Activated CD4-positive, alpha-beta T cell treated with anti-CD3 and anti-CD28 coated beads, Interleukin-2, amount 10 ng/mL, durations not matched to agents 7 days and 5 days (primary cell): ENCODE data around the gene USF1. TPM values are rescaled to one million over a fixed set of nuclear protein-coding genes. Genes with fewer than 3 reads are reported as not detected.
"Not testable (repeated sequence)": the region's sequence is repeated elsewhere in the genome, so short reads cannot be mapped to it uniquely, and the experiment has no call there.

Experiments
- CTCF ChIA-PET: fragments of 350-600 bp; sonication (Branson Sonifier 250); formaldehyde crosslinking; loops from one replicate; lab custom pipeline; 2021; ENCODE audit warnings: antibody characterized with exemption; lab: Charles Lee
- POLR2A ChIA-PET: fragments of 350-600 bp; sonication (Branson Sonifier 250); formaldehyde crosslinking; loops from one replicate; lab custom pipeline; 2021; ENCODE audit warnings: antibody characterized with exemption; lab: Charles Lee
- DNase-seq: peaks from one replicate; pipeline ENCODE4 v3.0.0-alpha.2; 2020
- H3K27ac Mint-ChIP-seq: one replicate; pipeline ENCODE4 v1.8.0; 2021; ENCODE audit warnings: mild to moderate bottlenecking, moderate library complexity, mixed read lengths
- H3K27me3 Mint-ChIP-seq: one replicate; pipeline ENCODE4 v1.8.0; 2021; ENCODE audit warnings: mixed read lengths
- H3K36me3 Mint-ChIP-seq: one replicate; pipeline ENCODE4 v1.8.0; 2021; ENCODE audit warnings: low read depth, mixed read lengths
- H3K4me1 Mint-ChIP-seq: one replicate; pipeline ENCODE4 v1.8.0; 2021; ENCODE audit warnings: mixed read lengths
- H3K4me3 Mint-ChIP-seq: one replicate; pipeline ENCODE4 v1.8.0; 2021; ENCODE audit warnings: mild to moderate bottlenecking, moderate library complexity, mixed read lengths
- H3K9me3 Mint-ChIP-seq: one replicate; pipeline ENCODE4 v1.8.0; 2021; ENCODE audit warnings: mixed read lengths
- total RNA-seq, 2 experiments: library from RNA; stranded (reverse); gene quantifications; one replicate each; pipeline ENCODE4 v1.2.3, GENCODE V29; 2021

USF1 gene
- total RNA-seq, 2 experiments from 2014 or later: 78.0 to 81.2 TPM

GRCh38 chr1:160992036-160992435 is 53.7 kb downstream of the USF1 start:
- not testable (repeated sequence) for H3K27ac Mint-ChIP-seq, H3K36me3 Mint-ChIP-seq, H3K27me3 Mint-ChIP-seq, H3K9me3 Mint-ChIP-seq, H3K4me1 Mint-ChIP-seq, H3K4me3 Mint-ChIP-seq, DNase-seq
- CTCF ChIA-PET: interaction anchor here (0.7 to 2.6 kb wide), 2 partner anchors 100 to 157 kb away, joined by 3 to 8 read pairs; no protein-coding TSS in a partner anchor
- POLR2A ChIA-PET: interaction anchor here (0.8 kb wide), 1 partner anchor 68 kb away, joined by 3 read pairs; no protein-coding TSS in a partner anchor

Other genes with a start within 250 kb of the USF1 start
- 10 to 100 TPM; 45.9 to 49.0 TPM for gene LY9, start 249.8 kb downstream of the USF1 start, total RNA-seq
- gene CD244, start 183.1 kb downstream of the USF1 start, total RNA-seq: 1 to 10 TPM; 1.8 to 2.1 TPM
- not detected for gene ITLN1, start 160.8 kb downstream of the USF1 start, total RNA-seq
- not detected for gene ITLN2, start 91.2 kb downstream of the USF1 start, total RNA-seq
- gene F11R, start 24.8 kb downstream of the USF1 start, total RNA-seq: 10 to 100 TPM; 14.1 to 15.6 TPM
- 10 to 100 TPM; 33.5 to 43.6 TPM for gene TSTD1, start 7.0 kb downstream of the USF1 start, total RNA-seq
- 100 to 1,000 TPM; 244 to 304 TPM for gene ARHGAP30, start 23.9 kb upstream of the USF1 start, total RNA-seq
- gene NECTIN4, start 43.6 kb upstream of the USF1 start, total RNA-seq: under 1 TPM in 1 of 2 experiments, not detected in 1; 0.15 TPM
- gene KLHDC9, start 52.4 kb upstream of the USF1 start, total RNA-seq: under 1 TPM in 1 of 2 experiments, not detected in 1; 0.30 TPM
- 10 to 100 TPM; 46.0 to 56.0 TPM for gene PFDN2, start 72.1 kb upstream of the USF1 start, total RNA-seq
- gene NIT1, start 72.1 kb upstream of the USF1 start, total RNA-seq: 10 to 100 TPM; 37.7 to 39.0 TPM
- 10 to 100 TPM; 39.8 to 43.1 TPM for gene DEDD, start 86.7 kb upstream of the USF1 start, total RNA-seq
- 100 to 1,000 TPM; 115 to 120 TPM for gene UFC1, start 108.0 kb upstream of the USF1 start, total RNA-seq
- gene USP21, start 113.5 kb upstream of the USF1 start, total RNA-seq: 10 to 100 TPM; 34.7 to 40.2 TPM
- 10 to 100 TPM; 33.6 to 40.7 TPM for gene PPOX, start 120.4 kb upstream of the USF1 start, total RNA-seq
- 10 to 100 TPM; 43.1 to 48.6 TPM for gene B4GALT3, start 131.5 kb upstream of the USF1 start, total RNA-seq
- 1 to 10 TPM in 1 of 2 experiments, under 1 TPM in 1; 0.31 to 1.3 TPM for gene ADAMTS4, start 153.1 kb upstream of the USF1 start, total RNA-seq
- 10 to 100 TPM; 74.2 to 82.1 TPM for gene NDUFS2, start 156.4 kb upstream of the USF1 start, total RNA-seq
- gene FCER1G, start 169.3 kb upstream of the USF1 start, total RNA-seq: 1 to 10 TPM; 1.8 to 3.0 TPM
- gene APOA2, start 177.7 kb upstream of the USF1 start, total RNA-seq: not detected
- gene TOMM40L, start 180.1 kb upstream of the USF1 start, total RNA-seq: 10 to 100 TPM; 16.7 to 17.3 TPM
- not detected for gene NR1I3, start 192.2 kb upstream of the USF1 start, total RNA-seq
- gene PCP4L1, start 212.8 kb upstream of the USF1 start, total RNA-seq: under 1 TPM in 1 of 2 experiments, not detected in 1; 0.15 TPM